Measurements from ENCODE around the gene KLHL18.

- TF ChIP-seq CTCF (conservative IDR thresholded peaks at IDR 0.05; ENCODE audit: low read length): no peak
- TF ChIP-seq EZH2phosphoT487 (IDR thresholded peaks at IDR 0.05; ENCODE audit: borderline replicate concordance, low read depth, low read length): no peak
Observed at GRCh38 chr3:47323431-47324277, 40.9 kb downstream of the KLHL18 start.

Measured in OCI-LY7 (cell line).